ENCODE results near the gene MLF2. TPM values are rescaled to one million over a fixed set of nuclear protein-coding genes. Genes with fewer than 3 reads are reported as not detected.
A peak's percentile ranks its signal among the peaks of the same experiment; 100 is the strongest.

MLF2 gene
- total and polyA plus RNA-seq, 9 of the 15 experiments (the other 6 are each of a cell fraction or from before 2014, with no cell fraction given), result 11.4 to 190 (median 139) TPM

GRCh38 chr12:6778574-6779550, 25.9 kb upstream of the MLF2 start (continued):
- TF ChIP-seq, protein P1, sequence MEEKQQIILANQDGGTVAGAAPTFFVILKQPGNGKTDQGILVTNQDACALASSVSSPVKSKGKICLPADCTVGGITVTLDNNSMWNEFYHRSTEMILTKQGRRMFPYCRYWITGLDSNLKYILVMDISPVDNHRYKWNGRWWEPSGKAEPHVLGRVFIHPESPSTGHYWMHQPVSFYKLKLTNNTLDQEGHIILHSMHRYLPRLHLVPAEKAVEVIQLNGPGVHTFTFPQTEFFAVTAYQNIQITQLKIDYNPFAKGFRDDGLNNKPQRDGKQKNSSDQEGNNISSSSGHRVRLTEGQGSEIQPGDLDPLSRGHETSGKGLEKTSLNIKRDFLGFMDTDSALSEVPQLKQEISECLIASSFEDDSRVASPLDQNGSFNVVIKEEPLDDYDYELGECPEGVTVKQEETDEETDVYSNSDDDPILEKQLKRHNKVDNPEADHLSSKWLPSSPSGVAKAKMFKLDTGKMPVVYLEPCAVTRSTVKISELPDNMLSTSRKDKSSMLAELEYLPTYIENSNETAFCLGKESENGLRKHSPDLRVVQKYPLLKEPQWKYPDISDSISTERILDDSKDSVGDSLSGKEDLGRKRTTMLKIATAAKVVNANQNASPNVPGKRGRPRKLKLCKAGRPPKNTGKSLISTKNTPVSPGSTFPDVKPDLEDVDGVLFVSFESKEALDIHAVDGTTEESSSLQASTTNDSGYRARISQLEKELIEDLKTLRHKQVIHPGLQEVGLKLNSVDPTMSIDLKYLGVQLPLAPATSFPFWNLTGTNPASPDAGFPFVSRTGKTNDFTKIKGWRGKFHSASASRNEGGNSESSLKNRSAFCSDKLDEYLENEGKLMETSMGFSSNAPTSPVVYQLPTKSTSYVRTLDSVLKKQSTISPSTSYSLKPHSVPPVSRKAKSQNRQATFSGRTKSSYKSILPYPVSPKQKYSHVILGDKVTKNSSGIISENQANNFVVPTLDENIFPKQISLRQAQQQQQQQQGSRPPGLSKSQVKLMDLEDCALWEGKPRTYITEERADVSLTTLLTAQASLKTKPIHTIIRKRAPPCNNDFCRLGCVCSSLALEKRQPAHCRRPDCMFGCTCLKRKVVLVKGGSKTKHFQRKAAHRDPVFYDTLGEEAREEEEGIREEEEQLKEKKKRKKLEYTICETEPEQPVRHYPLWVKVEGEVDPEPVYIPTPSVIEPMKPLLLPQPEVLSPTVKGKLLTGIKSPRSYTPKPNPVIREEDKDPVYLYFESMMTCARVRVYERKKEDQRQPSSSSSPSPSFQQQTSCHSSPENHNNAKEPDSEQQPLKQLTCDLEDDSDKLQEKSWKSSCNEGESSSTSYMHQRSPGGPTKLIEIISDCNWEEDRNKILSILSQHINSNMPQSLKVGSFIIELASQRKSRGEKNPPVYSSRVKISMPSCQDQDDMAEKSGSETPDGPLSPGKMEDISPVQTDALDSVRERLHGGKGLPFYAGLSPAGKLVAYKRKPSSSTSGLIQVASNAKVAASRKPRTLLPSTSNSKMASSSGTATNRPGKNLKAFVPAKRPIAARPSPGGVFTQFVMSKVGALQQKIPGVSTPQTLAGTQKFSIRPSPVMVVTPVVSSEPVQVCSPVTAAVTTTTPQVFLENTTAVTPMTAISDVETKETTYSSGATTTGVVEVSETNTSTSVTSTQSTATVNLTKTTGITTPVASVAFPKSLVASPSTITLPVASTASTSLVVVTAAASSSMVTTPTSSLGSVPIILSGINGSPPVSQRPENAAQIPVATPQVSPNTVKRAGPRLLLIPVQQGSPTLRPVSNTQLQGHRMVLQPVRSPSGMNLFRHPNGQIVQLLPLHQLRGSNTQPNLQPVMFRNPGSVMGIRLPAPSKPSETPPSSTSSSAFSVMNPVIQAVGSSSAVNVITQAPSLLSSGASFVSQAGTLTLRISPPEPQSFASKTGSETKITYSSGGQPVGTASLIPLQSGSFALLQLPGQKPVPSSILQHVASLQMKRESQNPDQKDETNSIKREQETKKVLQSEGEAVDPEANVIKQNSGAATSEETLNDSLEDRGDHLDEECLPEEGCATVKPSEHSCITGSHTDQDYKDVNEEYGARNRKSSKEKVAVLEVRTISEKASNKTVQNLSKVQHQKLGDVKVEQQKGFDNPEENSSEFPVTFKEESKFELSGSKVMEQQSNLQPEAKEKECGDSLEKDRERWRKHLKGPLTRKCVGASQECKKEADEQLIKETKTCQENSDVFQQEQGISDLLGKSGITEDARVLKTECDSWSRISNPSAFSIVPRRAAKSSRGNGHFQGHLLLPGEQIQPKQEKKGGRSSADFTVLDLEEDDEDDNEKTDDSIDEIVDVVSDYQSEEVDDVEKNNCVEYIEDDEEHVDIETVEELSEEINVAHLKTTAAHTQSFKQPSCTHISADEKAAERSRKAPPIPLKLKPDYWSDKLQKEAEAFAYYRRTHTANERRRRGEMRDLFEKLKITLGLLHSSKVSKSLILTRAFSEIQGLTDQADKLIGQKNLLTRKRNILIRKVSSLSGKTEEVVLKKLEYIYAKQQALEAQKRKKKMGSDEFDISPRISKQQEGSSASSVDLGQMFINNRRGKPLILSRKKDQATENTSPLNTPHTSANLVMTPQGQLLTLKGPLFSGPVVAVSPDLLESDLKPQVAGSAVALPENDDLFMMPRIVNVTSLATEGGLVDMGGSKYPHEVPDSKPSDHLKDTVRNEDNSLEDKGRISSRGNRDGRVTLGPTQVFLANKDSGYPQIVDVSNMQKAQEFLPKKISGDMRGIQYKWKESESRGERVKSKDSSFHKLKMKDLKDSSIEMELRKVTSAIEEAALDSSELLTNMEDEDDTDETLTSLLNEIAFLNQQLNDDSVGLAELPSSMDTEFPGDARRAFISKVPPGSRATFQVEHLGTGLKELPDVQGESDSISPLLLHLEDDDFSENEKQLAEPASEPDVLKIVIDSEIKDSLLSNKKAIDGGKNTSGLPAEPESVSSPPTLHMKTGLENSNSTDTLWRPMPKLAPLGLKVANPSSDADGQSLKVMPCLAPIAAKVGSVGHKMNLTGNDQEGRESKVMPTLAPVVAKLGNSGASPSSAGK (IDR thresholded peaks at IDR 0.05), result peak; percentile 79
- TF ChIP-seq MTA2 (IDR thresholded peaks at IDR 0.05; ENCODE audit: low read depth) (0 out of 2 replicates have a peak, but pooled peaks have one; percentile 43), STAG1 (CRISPR knock-in tag; IDR thresholded peaks at IDR 0.05; ENCODE audit: borderline replicate concordance) (peak; percentile 46; the same call in 1 of the 2 replicates), HMG20A (CRISPR knock-in tag; conservative IDR thresholded peaks at IDR 0.05) (no peak), ESRRB (CRISPR knock-in tag; IDR thresholded peaks at IDR 0.05; ENCODE audit: borderline replicate concordance) (no peak), RBBP5 (IDR thresholded peaks at IDR 0.05; ENCODE audit: borderline replicate concordance, insufficient read depth, low read length, poor library complexity, severe bottlenecking) (no peak), CC2D1A (IDR thresholded peaks at IDR 0.05) (peak; percentile 69), ARID1B (IDR thresholded peaks at IDR 0.05) (peak; percentile 74), TSC22D4 (tag; IDR thresholded peaks at IDR 0.05) (no peak), HDAC2 (IDR thresholded peaks at IDR 0.05) (0 out of 2 replicates have a peak, but pooled peaks have one; percentile 61), PREB (CRISPR knock-in tag; IDR thresholded peaks at IDR 0.05) (no peak), SMC3 (conservative IDR thresholded peaks at IDR 0.05; ENCODE audit: insufficient read depth, low read depth, low read length) (peak; percentile 90)
- TF ChIP-seq, protein P2, sequence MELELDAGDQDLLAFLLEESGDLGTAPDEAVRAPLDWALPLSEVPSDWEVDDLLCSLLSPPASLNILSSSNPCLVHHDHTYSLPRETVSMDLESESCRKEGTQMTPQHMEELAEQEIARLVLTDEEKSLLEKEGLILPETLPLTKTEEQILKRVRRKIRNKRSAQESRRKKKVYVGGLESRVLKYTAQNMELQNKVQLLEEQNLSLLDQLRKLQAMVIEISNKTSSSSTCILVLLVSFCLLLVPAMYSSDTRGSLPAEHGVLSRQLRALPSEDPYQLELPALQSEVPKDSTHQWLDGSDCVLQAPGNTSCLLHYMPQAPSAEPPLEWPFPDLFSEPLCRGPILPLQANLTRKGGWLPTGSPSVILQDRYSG (tag; conservative IDR thresholded peaks at IDR 0.05; ENCODE audit: low read depth), result no peak

Measured in K562 (cell line).